Rectal smooth muscle tissue (tissue), 1 donor: ENCODE data around the gene CYSTM1.

Experiments used
- H3K27ac ChIP-seq: one replicate; pipeline ENCODE4 v1.7.0; 2013; ENCODE audit warnings: low read depth, low read length, inconsistent platforms
- H3K27me3 ChIP-seq: one replicate; pipeline ENCODE4 v1.7.0; 2013; ENCODE audit warnings: low read length; ENCODE audit not compliant: control insufficient read depth, insufficient read depth
- H3K36me3 ChIP-seq: one replicate; pipeline ENCODE4 v1.7.0; 2013; ENCODE audit warnings: low read length; ENCODE audit not compliant: control insufficient read depth, insufficient read depth
- H3K4me1 ChIP-seq: one replicate; pipeline ENCODE4 v1.7.0; 2013; ENCODE audit warnings: low read length; ENCODE audit not compliant: control insufficient read depth, insufficient read depth
- H3K4me3 ChIP-seq: one replicate; pipeline ENCODE4 v1.7.0; 2013; ENCODE audit warnings: low read length
- H3K9ac ChIP-seq: one replicate; pipeline ENCODE4 v1.7.0; 2013; ENCODE audit warnings: low read length

Gene CYSTM1

GRCh38 chr5:140205216-140205615 is 30.2 kb downstream of the CYSTM1 start:
- no peak overlapping the region for H3K9ac ChIP-seq
- no peaks in the 10 kb centered on the region for H3K4me1 ChIP-seq
- H3K27ac ChIP-seq: no peak overlapping the region
- no peak overlapping the region for H3K4me3 ChIP-seq
- H3K27me3 ChIP-seq: no peaks in the 10 kb centered on the region
- no peaks in the 10 kb centered on the region for H3K36me3 ChIP-seq

- H3K4me1 ChIP-seq: no peaks in the 10 kb centered on the region
These were observed 31.0 kb downstream of the CYSTM1 start for GRCh38 chr5:140205952-140206351.

GRCh38 chr5:140207250-140207964 is 32.4 kb downstream of the CYSTM1 start:
- Histone ChIP-seq H3K4me3 (no peak overlapping the region), H3K27me3 (no peaks in the 10 kb centered on the region), H3K9ac (no peak overlapping the region), H3K27ac (no peak overlapping the region), H3K4me1 (no peaks in the 10 kb centered on the region), H3K36me3 (no peaks in the 10 kb centered on the region)

More at GRCh38 chr5:140205952-140206351, 31.0 kb downstream of the CYSTM1 start:
- H3K27me3 ChIP-seq: no peaks in the 10 kb centered on the region
- H3K27ac ChIP-seq: no peak overlapping the region
- H3K9ac ChIP-seq: no peak overlapping the region
- no peaks in the 10 kb centered on the region for H3K36me3 ChIP-seq
- H3K4me3 ChIP-seq: no peak overlapping the region

- no peaks in the 10 kb centered on the region for H3K4me1 ChIP-seq
- H3K4me3 ChIP-seq: no peak overlapping the region
- H3K27me3 ChIP-seq: no peaks in the 10 kb centered on the region
- no peak overlapping the region for H3K27ac ChIP-seq
- H3K9ac ChIP-seq: no peak overlapping the region
- no peaks in the 10 kb centered on the region for H3K36me3 ChIP-seq
These were observed 33.1 kb downstream of the CYSTM1 start for GRCh38 chr5:140208065-140208464.

DNA sequence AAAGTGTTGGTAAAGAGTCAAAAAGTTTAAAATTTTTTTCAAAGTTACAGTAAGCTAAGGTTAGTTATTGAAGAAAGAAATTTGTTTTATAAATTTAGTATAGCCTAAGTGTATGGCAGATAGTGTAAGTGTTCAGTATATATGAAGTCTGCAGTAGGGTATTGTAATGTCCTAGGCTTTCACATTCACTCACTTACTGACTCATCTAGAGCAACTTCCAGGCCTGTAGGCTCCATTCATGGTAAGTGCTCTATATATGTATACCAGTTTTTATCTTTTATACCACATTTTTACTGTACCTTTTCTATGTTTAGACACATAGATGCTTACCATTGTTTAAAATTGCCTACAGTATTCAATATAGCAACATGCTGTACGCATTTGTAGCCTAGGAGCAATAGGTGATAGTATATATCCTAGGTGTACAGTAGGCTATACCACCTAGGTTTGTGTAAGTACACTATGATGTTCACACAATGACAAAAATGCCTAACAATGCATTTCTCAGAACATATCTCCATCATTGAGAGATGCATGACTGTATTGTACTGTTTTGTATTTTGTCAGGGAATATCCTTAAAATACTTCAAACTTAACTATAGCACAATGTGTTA is 38.5 kb downstream of the CYSTM1 start:
- Histone ChIP-seq H3K4me1 (no peaks in the 10 kb centered on the region), H3K27ac (no peak overlapping the region), H3K36me3 (no peaks in the 10 kb centered on the region), H3K27me3 (no peaks in the 10 kb centered on the region), H3K9ac (no peak overlapping the region), H3K4me3 (no peak overlapping the region)

- no peaks in the 10 kb centered on the region for H3K27me3 ChIP-seq
- H3K4me1 ChIP-seq: peaks cover 3% of the 10 kb centered on the region
- H3K36me3 ChIP-seq: no peaks in the 10 kb centered on the region
- no peak overlapping the region for H3K9ac ChIP-seq
- no peak overlapping the region for H3K27ac ChIP-seq
- no peak overlapping the region for H3K4me3 ChIP-seq
These were observed 39.8 kb downstream of the CYSTM1 start for GRCh38 chr5:140214831-140215230.

DNA sequence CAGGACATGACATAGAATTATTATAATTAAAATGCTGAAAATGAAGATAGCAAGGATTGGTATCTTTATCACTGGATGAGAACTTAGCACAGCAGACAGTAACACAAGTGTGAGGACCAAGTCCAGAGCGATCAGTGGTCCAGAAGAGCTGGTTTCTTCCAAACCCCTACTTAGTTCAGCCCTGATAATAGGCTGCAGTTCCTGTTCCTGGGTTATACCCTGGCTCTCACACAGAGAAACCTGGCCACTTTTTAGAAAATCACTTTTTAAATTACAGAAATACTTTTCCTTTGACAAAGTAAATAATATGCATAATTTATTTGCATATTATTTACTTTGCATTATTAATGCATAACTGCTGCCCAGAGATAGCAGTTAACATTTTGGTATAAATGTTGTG is 40.3 kb downstream of the CYSTM1 start:
- peaks cover 6% of the 10 kb centered on the region for H3K4me1 ChIP-seq

DNA sequence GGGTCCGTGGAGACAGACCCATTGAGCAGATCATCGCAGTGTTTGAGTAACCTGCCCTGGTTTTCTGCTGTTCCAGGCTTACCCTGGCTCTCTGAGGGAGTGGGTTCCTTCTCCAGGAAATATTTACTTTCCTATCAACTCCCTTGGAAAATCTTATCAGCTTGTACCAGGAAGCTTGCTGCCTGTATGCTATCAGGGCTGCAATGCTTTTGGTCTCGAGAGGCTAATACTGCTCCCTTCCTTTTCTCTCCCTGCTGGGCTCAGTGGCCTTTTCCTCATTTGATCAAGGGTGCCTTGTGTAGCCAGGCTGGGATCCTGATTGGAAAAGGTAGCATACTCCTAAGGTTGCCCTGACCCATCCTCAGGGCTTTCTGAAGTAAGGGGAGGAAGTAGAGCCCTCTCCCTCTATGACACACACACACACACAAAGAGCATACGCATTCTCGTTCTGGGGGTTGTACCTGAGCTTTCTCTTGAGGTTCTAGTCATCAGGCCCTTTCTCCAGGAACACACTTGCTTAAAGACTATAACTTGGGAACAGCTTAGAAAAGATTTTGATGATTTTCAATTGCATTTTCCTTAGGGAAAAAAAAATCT is 41.6 kb downstream of the CYSTM1 start:
- H3K27ac ChIP-seq: no peak overlapping the region
- H3K4me1 ChIP-seq: peaks cover 10% of the 10 kb centered on the region

More for the DNA sequence above, 40.3 kb downstream of the CYSTM1 start:
- no peak overlapping the region for H3K4me3 ChIP-seq
- H3K9ac ChIP-seq: no peak overlapping the region
- no peak overlapping the region for H3K27ac ChIP-seq
- H3K36me3 ChIP-seq: no peaks in the 10 kb centered on the region
- H3K27me3 ChIP-seq: no peaks in the 10 kb centered on the region

GRCh38 chr5:140217299-140218026 is 42.5 kb downstream of the CYSTM1 start:
- H3K27ac ChIP-seq: no peak overlapping the region
- H3K27me3 ChIP-seq: no peaks in the 10 kb centered on the region
- no peak overlapping the region for H3K9ac ChIP-seq
- no peaks in the 10 kb centered on the region for H3K36me3 ChIP-seq
- peaks cover 13% of the 10 kb centered on the region for H3K4me1 ChIP-seq
- H3K4me3 ChIP-seq: no peak overlapping the region

More for the DNA sequence above, 41.6 kb downstream of the CYSTM1 start:
- no peak overlapping the region for H3K4me3 ChIP-seq
- H3K36me3 ChIP-seq: no peaks in the 10 kb centered on the region
- no peak overlapping the region for H3K9ac ChIP-seq
- H3K27me3 ChIP-seq: no peaks in the 10 kb centered on the region

GRCh38 chr5:140219068-140219991 is 44.3 kb downstream of the CYSTM1 start:
- peak overlapping the region; percentile 12 for H3K27ac ChIP-seq
- H3K4me1 ChIP-seq: peaks cover 13% of the 10 kb centered on the region
- H3K4me3 ChIP-seq: no peak overlapping the region
- H3K36me3 ChIP-seq: no peaks in the 10 kb centered on the region
- H3K27me3 ChIP-seq: no peaks in the 10 kb centered on the region
- H3K9ac ChIP-seq: no peak overlapping the region

GRCh38 chr5:140220032-140220697 is 45.2 kb downstream of the CYSTM1 start:
- Histone ChIP-seq H3K4me3 (no peak overlapping the region), H3K4me1 (peaks cover 13% of the 10 kb centered on the region), H3K27me3 (no peaks in the 10 kb centered on the region), H3K36me3 (no peaks in the 10 kb centered on the region), H3K27ac (no peak overlapping the region), H3K9ac (no peak overlapping the region)
